Tibial nerve (tissue), 4 donors: Measurements from ENCODE around the gene OVOL3. TPM values are rescaled to one million over a fixed set of nuclear protein-coding genes. Genes with fewer than 3 reads are reported as not detected.

Experiments used
- DNase-seq, 2 donors: peaks; one replicate each; pipeline ENCODE4 v3.0.0-alpha.2; 2019; ENCODE audit warnings: low spot score in 2 of 2
- H3K27ac ChIP-seq, 4 donors: fragments of 200-600 bp; sonication (generic) in 3 of 4; one replicate each; pipeline ENCODE4 v1.5.1; 2017 to 2019; ENCODE audit warnings: mild to moderate bottlenecking in 1 of 4
- H3K27me3 ChIP-seq, 2 donors: fragments of 200-600 bp; sonication (generic) in 1 of 2; one replicate each; pipeline versions ENCODE4 v1.5.1 to v1.6.0; 2017 to 2019
- H3K36me3 ChIP-seq, 3 donors: fragments of 200-600 bp; sonication (generic); one replicate each; pipeline ENCODE4 v1.5.1; 2018 to 2019
- H3K4me1 ChIP-seq, 4 donors: fragments of 200-600 bp; sonication (generic) in 3 of 4; one replicate each; pipeline ENCODE4 v1.5.1; 2017 to 2019
- H3K4me3 ChIP-seq, 4 donors: fragments of 200-600 bp; sonication (generic) in 3 of 4; one replicate each; pipeline ENCODE4 v1.5.1; 2017 to 2019; ENCODE audit warnings: mild to moderate bottlenecking in 1 of 4, moderate library complexity in 1 of 4
- H3K9me3 ChIP-seq, 4 donors: fragments of 200-600 bp; sonication (generic) in 3 of 4; one replicate each; pipeline ENCODE4 v1.5.1; 2017 to 2019
- EP300 ChIP-seq, 2 donors: sonication (generic); formaldehyde crosslinking; IDR thresholded peaks; one replicate each; pipeline ENCODE4 v1.6.1; 2017; ENCODE audit warnings: antibody characterized with exemption in 2 of 2, mild to moderate bottlenecking in 1 of 2
- POLR2A ChIP-seq, 2 donors: fragments of 450-650 bp; IDR thresholded peaks; one replicate each; pipeline ENCODE4 v1.6.1; 2017; ENCODE audit warnings: antibody characterized with exemption in 2 of 2, mild to moderate bottlenecking in 2 of 2, moderate library complexity in 2 of 2
- WGBS, 2 donors: methylation state at CpG; one replicate each; pipeline ENCODE4 v1.1.5; 2018; 5-methylcytosine and 5-hydroxymethylcytosine counted together
- total RNA-seq, 4 donors: library from RNA; depleted of rRNA; stranded (reverse); fragments of >200 nt; gene quantifications; one replicate each; pipeline ENCODE4 v1.1.0, GENCODE V29; 2016
- TF ChIP-seq, protein P1 (sequence below), 5 experiments: fragments of 200-600 bp in 3 of 5; fragments of 450-650 bp in 2 of 5; sonication (generic) in 3 of 5; IDR thresholded peaks; one replicate each; pipeline ENCODE4 v1.5.1; 2016 to 2019; ENCODE audit warnings: antibody characterized with exemption in 5 of 5, mild to moderate bottlenecking in 3 of 5, moderate library complexity in 2 of 5

Gene OVOL3
- total RNA-seq, 4 donors from 2014 or later = not detected

DNA sequence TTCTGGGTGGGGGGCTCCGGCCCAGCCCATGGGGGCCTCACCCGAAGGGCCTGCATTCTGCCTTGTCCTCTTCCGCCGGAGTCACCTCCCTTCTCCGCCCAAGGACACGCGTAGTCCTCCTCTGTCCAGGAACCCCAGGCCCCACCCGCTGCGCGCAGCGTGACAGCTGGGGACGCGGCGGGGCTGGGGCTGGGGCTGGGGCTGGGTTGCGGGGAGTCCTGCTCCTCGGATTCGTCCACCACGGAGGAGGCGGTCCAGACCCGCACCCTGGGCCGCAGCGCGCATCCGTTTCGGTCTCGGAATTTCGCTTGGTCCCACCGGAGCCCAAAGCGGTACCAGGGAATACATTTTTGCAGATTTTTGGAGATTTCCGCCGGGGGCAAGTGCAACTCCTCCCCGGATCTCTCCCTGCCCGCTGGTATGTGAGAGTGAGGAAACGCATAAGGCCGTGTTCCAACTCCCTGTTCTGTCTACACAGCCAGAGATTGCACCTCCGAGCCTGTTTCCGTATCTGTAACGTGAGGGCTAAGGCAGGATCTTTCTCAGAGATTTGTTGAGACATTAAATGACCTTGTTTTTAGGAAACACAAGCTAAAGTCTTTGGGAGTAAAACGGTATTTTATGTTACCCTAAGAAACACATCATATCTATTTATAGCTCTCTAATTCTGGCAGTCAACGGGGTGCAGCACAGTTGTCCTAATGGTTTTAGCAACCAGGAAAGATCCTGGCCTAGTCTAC lies 41.6 kb downstream of the OVOL3 start, which contains the start of gene COX7A1:
COX7A1 (minus strand) TSS at position 96 of the 740 bp plus-strand sequence; CDS start at position 56, 40 bp downstream.
- peaks cover 0 to 42% (median 15%) of the 10 kb centered on the region in 3 donors for H3K36me3 ChIP-seq
- H3K27me3 ChIP-seq = no peaks in the 10 kb centered on the region
- peak within 1 kb of the TSS; percentile 90 to 98 (median 94) for H3K27ac ChIP-seq
- WGBS, 2 donors = 10 to 13% methylated on average over 11 to 33 of the region's 40 CpGs
- H3K9me3 ChIP-seq = no peaks in the 10 kb centered on the region
- TF ChIP-seq, protein P1, sequence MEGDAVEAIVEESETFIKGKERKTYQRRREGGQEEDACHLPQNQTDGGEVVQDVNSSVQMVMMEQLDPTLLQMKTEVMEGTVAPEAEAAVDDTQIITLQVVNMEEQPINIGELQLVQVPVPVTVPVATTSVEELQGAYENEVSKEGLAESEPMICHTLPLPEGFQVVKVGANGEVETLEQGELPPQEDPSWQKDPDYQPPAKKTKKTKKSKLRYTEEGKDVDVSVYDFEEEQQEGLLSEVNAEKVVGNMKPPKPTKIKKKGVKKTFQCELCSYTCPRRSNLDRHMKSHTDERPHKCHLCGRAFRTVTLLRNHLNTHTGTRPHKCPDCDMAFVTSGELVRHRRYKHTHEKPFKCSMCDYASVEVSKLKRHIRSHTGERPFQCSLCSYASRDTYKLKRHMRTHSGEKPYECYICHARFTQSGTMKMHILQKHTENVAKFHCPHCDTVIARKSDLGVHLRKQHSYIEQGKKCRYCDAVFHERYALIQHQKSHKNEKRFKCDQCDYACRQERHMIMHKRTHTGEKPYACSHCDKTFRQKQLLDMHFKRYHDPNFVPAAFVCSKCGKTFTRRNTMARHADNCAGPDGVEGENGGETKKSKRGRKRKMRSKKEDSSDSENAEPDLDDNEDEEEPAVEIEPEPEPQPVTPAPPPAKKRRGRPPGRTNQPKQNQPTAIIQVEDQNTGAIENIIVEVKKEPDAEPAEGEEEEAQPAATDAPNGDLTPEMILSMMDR (IDR thresholded peaks at IDR 0.05) = no peak
- TF ChIP-seq POLR2A (IDR thresholded peaks at IDR 0.05) (peak in 1 of 2 donors; percentile 56), EP300 (IDR thresholded peaks at IDR 0.05) (peak in 1 of 2 donors; percentile 73)
- H3K4me3 ChIP-seq = peak within 1 kb of the TSS; percentile 39 to 68 (median 54)
- peak; percentile 53 to 57 for DNase-seq
- H3K4me1 ChIP-seq = peaks cover 0 to 32% (median 4%) of the 10 kb centered on the region in 4 donors

DNA sequence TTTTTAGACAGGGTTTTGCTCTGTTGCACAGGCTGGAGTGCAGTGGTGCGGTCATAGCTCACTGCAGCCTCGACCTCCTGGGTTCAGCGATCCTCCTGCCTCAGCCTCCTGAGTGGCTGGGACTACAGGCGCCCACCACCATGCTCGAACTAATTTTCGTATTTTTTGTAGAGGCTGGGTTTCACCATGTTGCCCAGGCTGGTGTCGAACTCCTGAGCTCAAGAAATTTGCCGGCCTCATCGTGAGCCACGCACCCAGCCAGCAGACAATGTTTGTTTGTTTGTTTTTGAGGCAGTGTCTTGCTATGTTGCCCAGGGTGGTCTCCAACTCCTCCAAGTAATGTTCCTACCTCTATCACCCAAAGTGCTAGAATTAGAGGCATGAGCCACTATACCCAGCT lies 42.2 kb downstream of the OVOL3 start:
- Histone ChIP-seq H3K4me3 (peak overlapping the region in 2 of 4 donors; percentile 58 to 68), H3K27me3 (no peaks in the 10 kb centered on the region), H3K27ac (peak overlapping the region; percentile 90 to 98 (median 94)), H3K9me3 (no peaks in the 10 kb centered on the region), H3K36me3 (peaks cover 0 to 36% (median 9%) of the 10 kb centered on the region in 3 donors), H3K4me1 (peaks cover 0 to 32% (median 4%) of the 10 kb centered on the region in 4 donors)
- DNase-seq = no peak
- WGBS, 2 donors = 91 to 94% methylated on average over 10 of the region's 10 CpGs
- TF ChIP-seq, protein P1 (IDR thresholded peaks at IDR 0.05) = no peak
- TF ChIP-seq POLR2A (IDR thresholded peaks at IDR 0.05) (no peak), EP300 (IDR thresholded peaks at IDR 0.05) (no peak)

DNA sequence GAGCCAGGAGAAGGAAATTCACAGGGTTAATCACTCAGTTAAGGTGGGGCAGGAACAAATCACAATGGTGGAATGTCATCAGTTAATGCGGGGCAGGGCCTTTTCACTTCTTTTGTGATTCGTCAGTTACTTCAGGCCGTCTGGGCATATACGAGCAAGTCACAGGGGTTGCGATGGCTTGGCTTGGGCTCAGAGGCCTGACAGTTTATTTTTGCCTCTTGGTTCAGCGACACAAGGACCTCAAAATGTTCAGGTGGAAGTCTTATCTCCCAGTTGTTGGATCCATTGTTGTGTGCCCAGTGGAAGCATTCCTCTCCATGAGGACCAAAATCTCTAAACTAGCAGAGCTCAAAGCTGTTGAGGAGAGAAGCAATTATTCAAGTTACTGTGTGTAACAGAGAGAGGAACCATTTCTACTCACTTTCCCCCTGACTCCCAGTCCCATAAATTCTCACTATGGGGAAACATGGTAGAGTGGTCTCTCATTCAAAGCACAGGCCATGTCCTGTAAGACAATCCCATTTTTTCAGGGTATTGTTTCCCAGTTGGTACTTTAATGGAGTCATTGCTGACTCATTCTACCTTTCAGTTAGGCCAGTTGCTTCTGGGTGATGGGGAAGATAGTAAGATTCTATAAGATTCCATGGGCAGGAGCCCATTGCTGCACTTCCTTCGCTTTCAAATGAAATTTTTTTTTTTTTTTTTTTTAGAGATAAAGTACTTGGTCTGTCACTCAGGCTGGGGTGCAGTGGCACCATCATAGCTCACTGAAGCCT lies 50.1 kb downstream of the OVOL3 start:
- no peaks in the 10 kb centered on the region for H3K27me3 ChIP-seq
- WGBS, 2 donors = 72 to 82% methylated on average over 7 of the region's 7 CpGs
- no peaks in the 10 kb centered on the region for H3K9me3 ChIP-seq

More for the DNA sequence above, 50.1 kb downstream of the OVOL3 start:
- H3K36me3 ChIP-seq = peaks cover 0 to 15% (median 0%) of the 10 kb centered on the region in 3 donors
- H3K4me3 ChIP-seq = no peak overlapping the region
- DNase-seq = no peak
- H3K4me1 ChIP-seq = peaks cover 0 to 4% (median 0%) of the 10 kb centered on the region in 4 donors
- TF ChIP-seq, protein P1 (IDR thresholded peaks at IDR 0.05) = no peak
- TF ChIP-seq POLR2A (IDR thresholded peaks at IDR 0.05) = no peak
- no peak for TF ChIP-seq EP300 (IDR thresholded peaks at IDR 0.05)
- no peak overlapping the region for H3K27ac ChIP-seq

Other genes starting within 250 kb of the OVOL3 start
- gene APLP1, start 242.6 kb upstream of the OVOL3 start, total RNA-seq = 10 to 100 TPM in 2 of 4 donors, 1 to 10 TPM in 2; 8.7 to 19.7 (median 10.7) TPM
- 10 to 100 TPM; 15.1 to 23.8 (median 21.8) TPM for gene NFKBID, start 210.6 kb upstream of the OVOL3 start, total RNA-seq
- 10 to 100 TPM; 10.5 to 37.6 (median 15.5) TPM for gene HCST, start 208.6 kb upstream of the OVOL3 start, total RNA-seq
- gene TYROBP, start 202.8 kb upstream of the OVOL3 start, total RNA-seq = 100 to 1,000 TPM in 3 of 4 donors, 10 to 100 TPM in 1; 41.4 to 122 (median 117) TPM
- 10 to 100 TPM in 2 of 4 donors, 1 to 10 TPM in 2; 5.0 to 20.4 (median 8.6) TPM for gene LRFN3, start 174.8 kb upstream of the OVOL3 start, total RNA-seq
- gene SDHAF1, start 116.0 kb upstream of the OVOL3 start, total RNA-seq = 10 to 100 TPM; 67.8 to 88.9 (median 77.1) TPM
- 1 to 10 TPM in 1 of 4 donors, under 1 TPM in 2, not detected in 1; 0.21 to 2.1 (median 0.98) TPM for gene SYNE4, start 102.3 kb upstream of the OVOL3 start, total RNA-seq
- gene ALKBH6, start 96.9 kb upstream of the OVOL3 start, total RNA-seq = 10 to 100 TPM; 25.3 to 46.0 (median 33.9) TPM
- 10 to 100 TPM; 20.1 to 44.7 (median 24.6) TPM for gene CLIP3, start 78.3 kb upstream of the OVOL3 start, total RNA-seq
- gene THAP8, start 56.9 kb upstream of the OVOL3 start, total RNA-seq = 10 to 100 TPM; 11.4 to 21.0 (median 16.0) TPM
- gene WDR62, start 56.2 kb upstream of the OVOL3 start, total RNA-seq = 1 to 10 TPM in 2 of 4 donors, under 1 TPM in 2; 0.42 to 2.1 (median 1.4) TPM
- gene POLR2I, start 3.7 kb downstream of the OVOL3 start, total RNA-seq = 10 to 100 TPM; 54.2 to 98.4 (median 77.4) TPM
- 100 to 1,000 TPM; 183 to 254 (median 225) TPM for gene TBCB, start 4.3 kb downstream of the OVOL3 start, total RNA-seq
- 100 to 1,000 TPM; 179 to 235 (median 213) TPM for gene CAPNS1, start 28.9 kb downstream of the OVOL3 start, total RNA-seq
- 10 to 100 TPM; 18.4 to 73.9 (median 35.5) TPM for gene COX7A1, start 41.3 kb downstream of the OVOL3 start, total RNA-seq
- 1 to 10 TPM; 4.8 to 9.6 (median 6.9) TPM for gene ZNF565, start 103.5 kb downstream of the OVOL3 start, total RNA-seq
- 10 to 100 TPM; 52.2 to 66.1 (median 53.9) TPM for gene ZNF146, start 104.0 kb downstream of the OVOL3 start, total RNA-seq